HepG2 (cell line): Measurements from ENCODE around the gene PTMA. TPM values are rescaled to one million over a fixed set of nuclear protein-coding genes. Genes with fewer than 3 reads are reported as not detected.
A peak's percentile ranks its signal among the peaks of the same experiment; 100 is the strongest.

Experiments used
- ADNP ChIP-seq: sonication (generic); formaldehyde crosslinking; IDR thresholded peaks from 2 replicates; pipeline ENCODE4 v1.4.0; 2020; ENCODE audit warnings: missing genetic modification reagents
- ARID2 ChIP-seq: sonication (generic); formaldehyde crosslinking; IDR thresholded peaks from 2 replicates; pipeline ENCODE4 v1.8.1; 2022; ENCODE audit warnings: mild to moderate bottlenecking, missing genetic modification reagents, borderline replicate concordance
- ATAD3A ChIP-seq: sonication (generic); formaldehyde crosslinking; IDR thresholded peaks from 2 replicates; pipeline ENCODE4 v1.4.0; 2020; ENCODE audit warnings: missing genetic modification reagents
- CBX1 ChIP-seq: IDR thresholded peaks from one replicate; pipeline ENCODE4 v1.6.1; 2016; ENCODE audit warnings: antibody characterized with exemption, low read depth
- EEA1 ChIP-seq: sonication (generic); formaldehyde crosslinking; IDR thresholded peaks from 2 replicates; pipeline ENCODE4 v1.5.1; 2020; ENCODE audit warnings: mild to moderate bottlenecking, missing genetic modification reagents, borderline replicate concordance
- ELF3 ChIP-seq: IDR thresholded peaks from 2 replicates; pipeline ENCODE4 v1.6.1; 2016; ENCODE audit warnings: missing genetic modification reagents, missing compliant biosample characterization
- ESRRA ChIP-seq: sonication (generic); formaldehyde crosslinking; IDR thresholded peaks from 2 replicates; pipeline ENCODE4 v1.5.1; 2020; ENCODE audit warnings: mild to moderate bottlenecking, low read depth, missing genetic modification reagents
- EZH2 ChIP-seq: conservative IDR thresholded peaks from 2 replicates; pipeline ENCODE4 v1.6.1; 2012; ENCODE audit warnings: mild to moderate bottlenecking, low read depth, low read length, moderate library complexity
- GFI1 ChIP-seq: sonication (generic); formaldehyde crosslinking; IDR thresholded peaks from 2 replicates; pipeline ENCODE4 v1.5.0; 2020; ENCODE audit warnings: missing genetic modification reagents, mild to moderate bottlenecking, borderline replicate concordance
- HDAC6 ChIP-seq: fragments of 200-600 bp; sonication (generic); IDR thresholded peaks from 2 replicates; pipeline ENCODE4 v1.7.0; 2017; ENCODE audit warnings: mild to moderate bottlenecking, antibody characterized with exemption, low read length, low read depth
- MAFG ChIP-seq: sonication (generic); formaldehyde crosslinking; IDR thresholded peaks from 2 replicates; pipeline ENCODE4 v1.5.1; 2020; ENCODE audit warnings: mild to moderate bottlenecking, missing genetic modification reagents
- MEF2D ChIP-seq: sonication (generic); formaldehyde crosslinking; IDR thresholded peaks from 2 replicates; pipeline ENCODE4 v1.5.1; 2020; ENCODE audit warnings: mild to moderate bottlenecking, missing genetic modification reagents
- NONO ChIP-seq, 2 experiments: fragments of 450-650 bp in 1 of 2; sonication (generic) in 1 of 2; formaldehyde crosslinking in 1 of 2; IDR thresholded peaks in 1 of 2; conservative IDR thresholded peaks in 1 of 2; 2 replicates each; pipeline versions ENCODE4 v1.6.1 to v1.8.0; 2017 to 2022; ENCODE audit warnings: mild to moderate bottlenecking in 1 of 2, missing genetic modification reagents in 1 of 2, moderate library complexity in 1 of 2
- RBFOX2 ChIP-seq: fragments of 200-400 bp; formaldehyde crosslinking; IDR thresholded peaks from 2 replicates; pipeline ENCODE4 v1.6.1; 2017; ENCODE audit warnings: low read depth, mild to moderate bottlenecking, low read length
- RBM39 ChIP-seq: fragments of 200-400 bp; formaldehyde crosslinking; IDR thresholded peaks from one replicate; pipeline ENCODE4 v1.6.1; 2018; ENCODE audit warnings: antibody characterized with exemption, mild to moderate bottlenecking, low read depth, low read length; ENCODE audit not compliant: poor library complexity, severe bottlenecking
- SNAI1 ChIP-seq: sonication (generic); formaldehyde crosslinking; IDR thresholded peaks from 2 replicates; pipeline ENCODE4 v1.5.0; 2020; ENCODE audit warnings: mild to moderate bottlenecking, missing genetic modification reagents, borderline replicate concordance
- SUZ12 ChIP-seq: fragments of 150-350 bp; IDR thresholded peaks from 2 replicates; pipeline ENCODE4 v1.6.1; 2014; ENCODE audit warnings: low read depth, low read length
- XRCC5 ChIP-seq: fragments of 200-400 bp; formaldehyde crosslinking; optimal IDR thresholded peaks from 2 replicates; pipeline ENCODE3; 2017; ENCODE audit warnings: mild to moderate bottlenecking, low read length
- ZIK1 ChIP-seq: sonication (generic); formaldehyde crosslinking; IDR thresholded peaks from 2 replicates; pipeline ENCODE4 v1.5.0; 2020; ENCODE audit warnings: mild to moderate bottlenecking, low read depth, missing genetic modification reagents, borderline replicate concordance
- ZNF260 ChIP-seq: sonication (generic); formaldehyde crosslinking; IDR thresholded peaks from 2 replicates; pipeline ENCODE4 v1.4.0; 2020; ENCODE audit warnings: missing genetic modification reagents, low read depth, mild to moderate bottlenecking, borderline replicate concordance
- ZNF674 ChIP-seq: sonication (generic); formaldehyde crosslinking; IDR thresholded peaks from 2 replicates; pipeline ENCODE4 v1.5.0; 2020; ENCODE audit warnings: low read depth, mild to moderate bottlenecking, missing genetic modification reagents
- polyA plus RNA-seq, 8 experiments: library from polyadenylated mRNA; depleted of rRNA in 3 of 8; stranded (reverse) in 7 of 8; unstranded in 1 of 8; fragments of >200 nt; fragmentation: Illumina TruSeq in 4 of 8; extraction: Trizol in 4 of 8; gene quantifications; 2 replicates each; pipeline versions ENCODE4 v1.2.1 to v1.2.3, GENCODE V29; 2011 to 2016; ENCODE audit warnings: low read depth in 4 of 8, missing spikeins in 1 of 8, mixed read lengths in 1 of 8; ENCODE audit not compliant: insufficient read depth in 1 of 8
- total RNA-seq, 5 experiments: library from RNA; depleted of rRNA; stranded (reverse); fragments of >200 nt; fragmentation: Illumina TruSeq; extraction: Trizol; gene quantifications; 2 replicates each; pipeline ENCODE4 v1.2.3, GENCODE V29; 2016; ENCODE audit warnings: low read depth in 1 of 5
- TF ChIP-seq, protein P1 (sequence below): sonication (generic); formaldehyde crosslinking; IDR thresholded peaks from 2 replicates; pipeline ENCODE4 v1.4.0; 2020; ENCODE audit warnings: missing genetic modification reagents
- TF ChIP-seq, protein P2 (sequence below): fragments of 450-650 bp; IDR thresholded peaks from 2 replicates; pipeline ENCODE4 v1.6.1; 2016
- TF ChIP-seq, protein P3 (sequence below): IDR thresholded peaks from 2 replicates; pipeline ENCODE4 v1.6.1; 2016; ENCODE audit warnings: low read depth

PTMA gene
- total and polyA plus RNA-seq, 2 of the 13 experiments (the other 11 are each of a cell fraction or from before 2014, with no cell fraction given), result 190 to 1,086 TPM

GRCh38 chr2:231709981-231710798, 1.9 kb downstream of the PTMA start (continued):
- TF ChIP-seq ATAD3A (peak; percentile 85), HDAC6 (no peak), ZNF260 (no peak), ADNP (no peak; the same call in 1 of the 2 replicates), ELF3 (CRISPR knock-in tag) (peak; percentile 96), XRCC5 (peak; percentile 89), SNAI1 (peak; percentile 95; the same call in 1 of the 2 replicates), ESRRA (CRISPR knock-in tag) (peak; percentile 95), ZNF674 (CRISPR knock-in tag) (peak; percentile 100), CBX1 (no peak), RBFOX2 (peak; percentile 92), RBM39 (peak; percentile 89), GFI1 (CRISPR knock-in tag) (peak; percentile 92; the same call in 1 of the 2 replicates), EZH2 (no peak), NONO (IDR thresholded peaks at IDR 0.05) (no peak), NONO (CRISPR knock-in tag; conservative IDR thresholded peaks at IDR 0.05) (peak; percentile 86), MAFG (CRISPR knock-in tag) (peak; percentile 38), EEA1 (CRISPR knock-in tag) (peak; percentile 100), MEF2D (peak; percentile 63; the same call in 1 of the 2 replicates), ZIK1 (CRISPR knock-in tag) (peak; percentile 100), ARID2 (CRISPR knock-in tag) (peak; percentile 93), SUZ12 (no peak)
- TF ChIP-seq, protein P1, sequence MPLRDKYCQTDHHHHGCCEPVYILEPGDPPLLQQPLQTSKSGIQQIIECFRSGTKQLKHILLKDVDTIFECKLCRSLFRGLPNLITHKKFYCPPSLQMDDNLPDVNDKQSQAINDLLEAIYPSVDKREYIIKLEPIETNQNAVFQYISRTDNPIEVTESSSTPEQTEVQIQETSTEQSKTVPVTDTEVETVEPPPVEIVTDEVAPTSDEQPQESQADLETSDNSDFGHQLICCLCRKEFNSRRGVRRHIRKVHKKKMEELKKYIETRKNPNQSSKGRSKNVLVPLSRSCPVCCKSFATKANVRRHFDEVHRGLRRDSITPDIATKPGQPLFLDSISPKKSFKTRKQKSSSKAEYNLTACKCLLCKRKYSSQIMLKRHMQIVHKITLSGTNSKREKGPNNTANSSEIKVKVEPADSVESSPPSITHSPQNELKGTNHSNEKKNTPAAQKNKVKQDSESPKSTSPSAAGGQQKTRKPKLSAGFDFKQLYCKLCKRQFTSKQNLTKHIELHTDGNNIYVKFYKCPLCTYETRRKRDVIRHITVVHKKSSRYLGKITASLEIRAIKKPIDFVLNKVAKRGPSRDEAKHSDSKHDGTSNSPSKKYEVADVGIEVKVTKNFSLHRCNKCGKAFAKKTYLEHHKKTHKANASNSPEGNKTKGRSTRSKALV (CRISPR knock-in tag), result peak; percentile 98
- TF ChIP-seq, protein P2, sequence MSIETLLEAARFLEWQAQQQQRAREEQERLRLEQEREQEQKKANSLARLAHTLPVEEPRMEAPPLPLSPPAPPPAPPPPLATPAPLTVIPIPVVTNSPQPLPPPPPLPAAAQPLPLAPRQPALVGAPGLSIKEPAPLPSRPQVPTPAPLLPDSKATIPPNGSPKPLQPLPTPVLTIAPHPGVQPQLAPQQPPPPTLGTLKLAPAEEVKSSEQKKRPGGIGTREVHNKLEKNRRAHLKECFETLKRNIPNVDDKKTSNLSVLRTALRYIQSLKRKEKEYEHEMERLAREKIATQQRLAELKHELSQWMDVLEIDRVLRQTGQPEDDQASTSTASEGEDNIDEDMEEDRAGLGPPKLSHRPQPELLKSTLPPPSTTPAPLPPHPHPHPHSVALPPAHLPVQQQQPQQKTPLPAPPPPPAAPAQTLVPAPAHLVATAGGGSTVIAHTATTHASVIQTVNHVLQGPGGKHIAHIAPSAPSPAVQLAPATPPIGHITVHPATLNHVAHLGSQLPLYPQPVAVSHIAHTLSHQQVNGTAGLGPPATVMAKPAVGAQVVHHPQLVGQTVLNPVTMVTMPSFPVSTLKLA, result peak; percentile 33
- TF ChIP-seq, protein P3, sequence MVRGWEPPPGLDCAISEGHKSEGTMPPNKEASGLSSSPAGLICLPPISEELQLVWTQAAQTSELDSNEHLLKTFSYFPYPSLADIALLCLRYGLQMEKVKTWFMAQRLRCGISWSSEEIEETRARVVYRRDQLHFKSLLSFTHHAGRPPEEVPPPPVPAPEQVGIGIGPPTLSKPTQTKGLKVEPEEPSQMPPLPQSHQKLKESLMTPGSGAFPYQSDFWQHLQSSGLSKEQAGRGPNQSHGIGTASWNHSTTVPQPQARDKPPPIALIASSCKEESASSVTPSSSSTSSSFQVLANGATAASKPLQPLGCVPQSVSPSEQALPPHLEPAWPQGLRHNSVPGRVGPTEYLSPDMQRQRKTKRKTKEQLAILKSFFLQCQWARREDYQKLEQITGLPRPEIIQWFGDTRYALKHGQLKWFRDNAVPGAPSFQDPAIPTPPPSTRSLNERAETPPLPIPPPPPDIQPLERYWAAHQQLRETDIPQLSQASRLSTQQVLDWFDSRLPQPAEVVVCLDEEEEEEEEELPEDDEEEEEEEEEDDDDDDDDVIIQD, result no peak
